Stimulated activated memory B cell treated with anti-CD40 and anti-IgM and Interleukin-4, amounts not matched to agents 10 μg/mL and 1 μg/mL and 100 μg/mL, for 72 hours (primary cell): ENCODE measurements around the gene MEIOC.
"Not testable (repeated sequence)": the region's sequence is repeated elsewhere in the genome, so short reads cannot be mapped to it uniquely, and the experiment has no call there.

ENCODE experiments used
- ATAC-seq: fragments of 150-1000 bp; cut with Tn5 transposase; 2 replicates; pipeline ENCODE4 v1.10.0; 2021
- H3K27ac Mint-ChIP-seq: one replicate; pipeline ENCODE4 v1.8.0; 2022; ENCODE audit warnings: mild to moderate bottlenecking, mixed read lengths
- H3K27me3 Mint-ChIP-seq: one replicate; pipeline ENCODE4 v1.8.0; 2022; ENCODE audit warnings: mixed read lengths
- H3K36me3 Mint-ChIP-seq: one replicate; pipeline ENCODE4 v1.8.0; 2022; ENCODE audit warnings: mixed read lengths
- H3K4me1 Mint-ChIP-seq: one replicate; pipeline ENCODE4 v1.8.0; 2022; ENCODE audit warnings: mixed read lengths
- H3K4me3 Mint-ChIP-seq: one replicate; pipeline ENCODE4 v1.8.0; 2022; ENCODE audit warnings: mild to moderate bottlenecking, moderate library complexity, mixed read lengths
- H3K9me3 Mint-ChIP-seq: one replicate; pipeline ENCODE4 v1.8.0; 2022; ENCODE audit warnings: mixed read lengths

Gene MEIOC

DNA sequence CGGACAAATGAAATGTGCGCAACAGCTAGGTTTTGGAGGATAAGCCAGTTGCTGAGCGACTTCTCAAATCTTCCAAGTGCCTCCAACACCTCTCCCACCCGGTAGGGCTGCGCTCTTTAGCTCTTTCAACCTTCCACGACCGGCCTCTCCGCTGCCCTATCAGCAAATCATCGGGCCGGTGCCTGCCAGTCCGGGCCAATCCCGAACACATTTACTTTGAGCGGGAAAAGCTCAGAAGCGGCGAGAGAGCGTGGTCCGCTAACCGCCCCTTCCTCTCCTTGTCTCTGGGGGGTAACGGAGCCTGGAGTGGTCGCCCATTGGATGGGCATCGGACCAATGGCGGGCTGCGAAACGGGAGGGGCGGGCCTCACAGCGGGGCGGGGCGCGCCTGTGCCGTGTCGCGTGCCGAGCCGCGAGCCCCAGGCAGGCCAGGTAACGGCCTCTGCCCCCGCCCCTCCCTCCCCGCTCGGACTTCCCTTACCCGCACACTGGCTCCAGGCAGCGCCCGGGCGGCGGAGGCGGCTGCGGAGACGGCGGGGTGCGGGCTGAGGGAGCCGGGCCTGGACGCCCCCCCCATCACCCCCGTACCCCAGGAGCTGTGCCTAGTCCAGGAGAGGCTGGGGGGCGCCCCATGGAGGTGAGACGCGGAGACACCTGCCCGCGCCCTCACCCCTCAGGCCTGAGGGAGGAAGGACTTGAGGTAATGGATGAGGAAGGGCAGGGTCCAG, at the start of gene MEIOC:
Gene MEIOC (plus strand): TSS at position 486 of the 728 bp plus-strand sequence. CDS start 146 bp downstream, at position 632.
- Mint-ChIP-seq H3K4me1 (no peaks in the 10 kb centered on the region), H3K27me3 (peaks cover 58% of the 10 kb centered on the region), H3K4me3 (peak within 1 kb of the TSS; percentile 66), H3K9me3 (no peaks in the 10 kb centered on the region), H3K36me3 (no peaks in the 10 kb centered on the region), H3K27ac (no peak within 1 kb of the TSS)
- ATAC-seq = peak; percentile 67

DNA sequence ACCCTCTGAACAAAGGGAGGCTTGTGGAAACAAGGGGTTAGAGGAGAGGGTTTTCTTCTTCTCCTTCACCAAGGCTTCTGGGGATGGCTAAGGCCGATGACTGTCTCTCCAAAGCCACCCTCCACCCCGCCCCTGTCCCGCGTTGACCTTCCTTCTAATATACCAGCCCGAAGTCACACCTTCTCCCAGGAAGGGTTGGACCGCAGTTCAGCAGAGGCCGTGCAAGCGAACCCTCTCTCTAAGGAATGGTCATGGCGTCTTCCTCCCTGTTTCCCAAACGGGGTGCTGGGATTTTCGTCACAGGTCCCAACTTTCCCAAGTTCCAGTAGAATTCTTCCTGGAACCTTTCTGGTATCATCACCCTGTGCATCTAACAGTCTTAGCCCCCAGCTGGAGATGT, 49.6 kb upstream of the MEIOC start:
- Mint-ChIP-seq H3K36me3 (no peaks in the 10 kb centered on the region), H3K9me3 (no peaks in the 10 kb centered on the region), H3K4me1 (no peaks in the 10 kb centered on the region), H3K4me3 (no peak overlapping the region), H3K27me3 (peaks cover 53% of the 10 kb centered on the region), H3K27ac (no peak overlapping the region)
- no peak for ATAC-seq

DNA sequence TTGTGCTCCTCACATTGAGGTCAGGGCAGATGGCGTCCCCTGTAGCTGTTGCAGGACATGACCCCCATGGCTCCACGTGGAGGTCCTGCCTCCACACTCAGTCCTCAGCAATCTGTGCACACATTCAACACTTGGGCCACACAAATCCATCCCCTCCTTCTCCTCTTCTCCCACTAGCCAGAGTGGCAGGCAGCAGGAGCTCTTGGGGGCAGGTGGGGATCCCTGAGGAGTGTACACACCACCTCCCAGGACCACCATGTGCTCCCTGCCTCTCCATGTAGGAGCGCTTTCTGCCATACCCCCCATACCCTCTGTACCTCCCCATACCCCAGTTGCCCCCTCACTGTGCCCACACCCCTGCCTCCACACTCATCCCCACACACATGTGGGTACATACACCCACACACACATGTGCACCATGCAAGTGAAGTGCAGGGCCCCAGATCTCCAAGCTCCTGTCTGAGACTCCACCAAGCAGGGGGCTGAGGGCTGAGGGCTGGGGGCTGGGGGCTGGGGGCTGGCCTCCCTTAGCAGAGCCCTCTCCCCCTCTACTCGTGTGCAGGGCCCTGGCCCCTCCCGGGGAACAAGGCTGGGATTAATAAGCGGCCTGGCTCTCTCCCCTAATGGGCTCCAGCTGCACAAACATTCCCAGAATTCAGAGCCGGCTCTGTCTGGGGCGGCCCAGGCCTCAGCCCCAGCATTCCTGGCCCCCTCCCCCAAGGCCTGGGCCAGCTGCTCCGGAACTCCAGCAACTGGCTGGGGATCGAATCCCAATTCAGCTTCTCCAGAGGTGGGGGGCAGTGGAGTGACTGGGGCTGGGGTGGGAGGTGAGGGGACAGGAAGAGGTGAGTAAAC, 48.2 kb upstream of the MEIOC start:
- no peaks in the 10 kb centered on the region for H3K4me1 Mint-ChIP-seq
- H3K27ac Mint-ChIP-seq = no peak overlapping the region
- H3K36me3 Mint-ChIP-seq = no peaks in the 10 kb centered on the region
- no peak overlapping the region for H3K4me3 Mint-ChIP-seq
- no peaks in the 10 kb centered on the region for H3K9me3 Mint-ChIP-seq
- peaks cover 55% of the 10 kb centered on the region for H3K27me3 Mint-ChIP-seq
- ATAC-seq = no peak

DNA sequence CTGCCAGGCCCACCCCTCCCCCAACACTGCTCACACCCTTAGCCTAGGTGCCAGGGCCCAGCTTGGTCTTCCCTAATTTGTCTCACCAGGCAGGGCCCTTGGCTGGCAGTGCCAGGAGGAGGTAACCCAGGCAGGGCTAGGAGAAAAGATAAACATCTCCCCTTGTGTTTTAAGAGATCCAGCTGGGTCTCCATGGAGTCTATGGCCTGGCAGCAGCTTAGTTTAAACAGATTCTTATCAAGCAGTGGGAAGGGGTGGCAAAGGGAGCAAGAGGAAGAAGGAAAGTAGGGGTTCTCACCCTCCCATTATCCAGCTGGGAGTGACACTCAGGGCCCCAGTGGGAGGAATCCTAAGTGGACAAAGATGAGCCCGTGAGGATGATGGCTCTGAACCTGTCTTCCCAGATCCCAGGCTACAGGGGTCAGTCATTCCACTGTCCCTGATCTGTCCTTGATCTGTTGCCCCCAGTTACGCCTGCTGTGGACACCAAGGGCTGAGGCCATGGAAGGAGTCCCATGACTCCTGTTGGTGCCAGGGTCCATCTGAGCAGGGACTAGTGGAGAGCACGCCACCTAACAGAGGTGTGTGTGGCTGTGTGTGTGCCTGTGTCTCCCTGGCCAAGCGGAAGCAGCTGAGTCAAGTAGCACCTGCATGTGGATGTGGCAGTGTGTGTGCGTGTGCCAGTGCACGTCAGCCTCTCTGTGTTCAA, 47.4 kb upstream of the MEIOC start:
- ATAC-seq = no peak
- Mint-ChIP-seq H3K4me3 (no peak overlapping the region), H3K4me1 (peaks cover under 1% of the 10 kb centered on the region), H3K27me3 (peaks cover 55% of the 10 kb centered on the region), H3K9me3 (no peaks in the 10 kb centered on the region), H3K27ac (no peak overlapping the region), H3K36me3 (no peaks in the 10 kb centered on the region)

DNA sequence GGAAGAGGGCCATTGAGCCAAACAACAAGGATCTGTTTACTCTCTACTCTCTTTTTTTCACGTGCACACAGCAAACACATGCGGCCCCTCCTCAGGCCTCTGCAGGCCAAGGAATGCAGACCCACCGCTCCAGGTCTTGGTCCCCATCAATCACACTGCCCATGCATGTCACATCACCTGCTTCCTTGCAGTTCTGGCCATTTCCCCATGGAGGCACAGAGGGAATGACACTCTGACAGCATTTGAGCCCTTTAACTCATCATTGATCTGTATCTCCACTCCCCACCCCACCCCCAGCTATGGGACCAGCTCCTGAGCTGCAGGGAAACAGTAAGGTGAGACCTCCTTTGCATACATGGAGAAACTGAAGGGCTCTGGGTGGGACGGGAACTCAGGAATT, 45.9 kb upstream of the MEIOC start:
- H3K27ac Mint-ChIP-seq = no peak overlapping the region
- peaks cover 12% of the 10 kb centered on the region for H3K4me1 Mint-ChIP-seq
- no peaks in the 10 kb centered on the region for H3K36me3 Mint-ChIP-seq
- no peak for ATAC-seq
- peaks cover 62% of the 10 kb centered on the region for H3K27me3 Mint-ChIP-seq
- no peaks in the 10 kb centered on the region for H3K9me3 Mint-ChIP-seq
- no peak overlapping the region for H3K4me3 Mint-ChIP-seq

DNA sequence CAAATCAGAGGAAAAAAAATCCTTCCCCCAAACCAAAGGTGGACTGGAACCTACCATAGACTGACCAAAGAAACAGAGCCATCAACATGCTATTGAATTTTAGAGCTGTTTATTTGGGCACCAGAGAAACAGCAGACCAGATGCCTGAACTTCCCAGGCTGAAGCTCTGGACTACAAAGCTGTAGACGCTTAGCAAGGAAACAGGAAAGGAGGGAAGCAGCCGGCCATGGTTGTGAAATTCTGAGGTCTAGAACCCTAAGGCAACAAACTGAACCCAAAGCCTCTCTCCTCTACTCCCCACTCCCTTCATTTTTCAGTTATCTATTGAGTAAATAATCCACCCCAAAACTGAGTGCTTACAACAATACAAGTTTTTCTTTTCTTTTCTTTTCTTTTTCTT, 45.4 kb upstream of the MEIOC start:
- Mint-ChIP-seq H3K27ac (no peak overlapping the region), H3K36me3 (no peaks in the 10 kb centered on the region), H3K9me3 (no peaks in the 10 kb centered on the region), H3K27me3 (peaks cover 59% of the 10 kb centered on the region), H3K4me1 (peaks cover 12% of the 10 kb centered on the region), H3K4me3 (no peak overlapping the region)
- no peak for ATAC-seq

DNA sequence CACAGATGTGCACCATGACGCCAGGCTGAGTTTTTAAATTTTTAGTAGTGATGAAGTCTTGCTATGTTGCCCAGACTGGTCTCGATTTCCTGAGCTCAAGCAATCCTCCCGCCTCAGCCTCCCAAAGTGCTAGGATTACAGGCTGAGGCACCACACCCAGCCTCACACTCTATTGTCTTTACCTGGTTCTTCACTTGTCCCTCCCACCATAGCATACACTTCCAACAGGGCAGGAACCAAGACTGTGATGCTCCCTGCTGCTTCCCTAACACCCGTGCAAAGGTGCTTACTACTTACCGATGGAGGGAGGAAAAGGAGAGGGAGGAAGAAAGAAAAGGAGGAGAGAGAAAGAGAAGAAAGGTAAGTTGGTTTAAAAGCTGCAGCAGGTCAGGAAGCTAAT, 41.4 kb upstream of the MEIOC start:
- Mint-ChIP-seq H3K4me1 (peaks cover 12% of the 10 kb centered on the region), H3K27me3 (peaks cover 59% of the 10 kb centered on the region), H3K36me3 (no peaks in the 10 kb centered on the region), H3K27ac (no peak overlapping the region), H3K9me3 (no peaks in the 10 kb centered on the region), H3K4me3 (no peak overlapping the region)
- ATAC-seq = no peak

DNA sequence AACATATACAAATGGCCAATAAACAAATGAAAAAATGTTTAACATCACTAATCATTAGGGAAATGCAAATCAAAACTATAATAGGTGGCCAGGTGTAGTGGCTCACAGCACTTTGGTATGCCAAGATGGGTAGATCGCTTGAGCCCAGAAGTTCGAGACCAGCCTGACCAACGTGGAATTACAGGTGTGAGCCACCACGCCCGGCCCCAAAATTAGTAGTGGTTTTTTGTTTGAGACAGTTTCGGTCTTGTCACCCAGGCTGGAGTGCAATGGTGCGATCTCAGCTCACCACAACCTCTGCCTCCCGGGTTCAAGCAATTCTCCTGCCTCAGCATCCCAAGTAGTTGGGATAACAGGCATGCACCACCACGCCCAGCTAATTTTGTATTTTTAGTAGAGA, 37.6 kb upstream of the MEIOC start:
- not testable (repeated sequence) for H3K9me3 Mint-ChIP-seq, H3K4me3 Mint-ChIP-seq, H3K36me3 Mint-ChIP-seq, ATAC-seq, H3K27ac Mint-ChIP-seq
- Mint-ChIP-seq H3K27me3 (peaks cover 45% of the 10 kb centered on the region), H3K4me1 (peaks cover 12% of the 10 kb centered on the region)

DNA sequence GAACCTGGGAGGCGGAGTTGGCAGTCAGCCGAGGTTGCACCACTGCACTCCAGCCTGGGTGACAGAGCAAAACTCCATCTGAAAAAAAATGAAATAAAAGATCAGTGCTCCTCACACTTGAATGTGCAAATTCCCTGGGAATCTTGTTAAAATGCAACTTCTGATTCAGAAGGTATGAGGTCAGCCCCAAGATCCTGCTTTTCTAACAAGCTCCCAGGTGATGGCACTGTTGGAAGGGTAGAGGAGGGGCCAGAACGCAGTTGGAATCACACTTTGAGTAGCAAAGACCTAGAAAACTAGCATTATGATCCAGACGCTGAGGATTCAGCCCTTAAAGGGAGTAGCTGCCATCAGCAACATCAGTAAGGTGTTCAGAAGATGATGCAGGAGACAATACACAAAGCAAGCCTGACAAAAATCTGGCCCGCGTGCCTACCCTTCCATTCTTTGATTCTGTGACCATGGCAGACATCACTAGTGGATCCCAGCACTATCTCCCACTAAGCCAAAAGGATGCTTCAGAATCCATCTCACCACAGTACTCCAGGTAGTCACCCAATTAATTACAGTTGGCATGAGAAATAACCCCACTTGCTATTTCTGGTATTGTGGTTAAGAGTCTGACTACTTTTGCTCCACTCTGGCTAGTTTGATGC, 33.1 kb upstream of the MEIOC start:
- peaks cover 5% of the 10 kb centered on the region for H3K4me1 Mint-ChIP-seq
- H3K4me3 Mint-ChIP-seq = no peak overlapping the region
- no peak for ATAC-seq
- no peaks in the 10 kb centered on the region for H3K9me3 Mint-ChIP-seq
- peaks cover 13% of the 10 kb centered on the region for H3K27me3 Mint-ChIP-seq
- H3K36me3 Mint-ChIP-seq = no peaks in the 10 kb centered on the region
- H3K27ac Mint-ChIP-seq = no peak overlapping the region

DNA sequence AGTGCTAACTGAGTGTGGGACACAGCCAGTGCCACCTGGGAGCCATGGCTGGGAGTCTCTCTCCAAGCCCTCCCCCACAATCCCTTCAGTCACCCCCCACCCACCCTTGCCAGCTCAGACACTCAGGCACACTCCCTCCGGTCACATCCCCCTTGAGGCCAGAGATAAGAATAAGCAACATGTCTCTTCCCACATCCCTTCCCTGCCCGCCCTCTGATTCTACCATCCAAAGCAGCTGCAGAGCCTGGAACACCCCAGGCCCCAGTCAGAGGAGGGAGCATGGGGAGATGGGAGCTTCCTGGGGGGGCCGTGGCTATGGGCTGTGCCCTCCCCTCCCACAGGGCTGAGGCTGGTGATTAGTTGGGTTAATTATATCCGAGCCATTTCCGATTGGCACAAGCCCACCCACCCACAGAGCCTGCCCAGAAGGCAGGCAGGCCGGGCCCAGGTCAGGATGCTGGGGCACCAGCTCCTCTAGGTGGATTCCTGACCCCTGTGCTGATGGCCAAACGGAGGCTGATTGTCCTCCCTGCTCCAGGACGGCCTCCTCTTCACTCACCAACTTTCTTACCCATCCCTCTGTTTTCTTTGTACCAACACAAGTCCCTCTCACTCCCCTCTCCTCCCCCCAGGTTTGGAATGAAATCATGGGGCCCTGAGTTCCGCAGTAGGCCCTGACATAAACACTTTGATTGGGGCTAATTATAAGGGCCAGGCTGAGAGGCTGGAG, 28.6 kb upstream of the MEIOC start:
- no peaks in the 10 kb centered on the region for H3K9me3 Mint-ChIP-seq
- ATAC-seq = no peak
- H3K27ac Mint-ChIP-seq = peak overlapping the region; percentile 91
- H3K36me3 Mint-ChIP-seq = no peaks in the 10 kb centered on the region
- no peaks in the 10 kb centered on the region for H3K27me3 Mint-ChIP-seq
- no peak overlapping the region for H3K4me3 Mint-ChIP-seq
- peaks cover 13% of the 10 kb centered on the region for H3K4me1 Mint-ChIP-seq

DNA sequence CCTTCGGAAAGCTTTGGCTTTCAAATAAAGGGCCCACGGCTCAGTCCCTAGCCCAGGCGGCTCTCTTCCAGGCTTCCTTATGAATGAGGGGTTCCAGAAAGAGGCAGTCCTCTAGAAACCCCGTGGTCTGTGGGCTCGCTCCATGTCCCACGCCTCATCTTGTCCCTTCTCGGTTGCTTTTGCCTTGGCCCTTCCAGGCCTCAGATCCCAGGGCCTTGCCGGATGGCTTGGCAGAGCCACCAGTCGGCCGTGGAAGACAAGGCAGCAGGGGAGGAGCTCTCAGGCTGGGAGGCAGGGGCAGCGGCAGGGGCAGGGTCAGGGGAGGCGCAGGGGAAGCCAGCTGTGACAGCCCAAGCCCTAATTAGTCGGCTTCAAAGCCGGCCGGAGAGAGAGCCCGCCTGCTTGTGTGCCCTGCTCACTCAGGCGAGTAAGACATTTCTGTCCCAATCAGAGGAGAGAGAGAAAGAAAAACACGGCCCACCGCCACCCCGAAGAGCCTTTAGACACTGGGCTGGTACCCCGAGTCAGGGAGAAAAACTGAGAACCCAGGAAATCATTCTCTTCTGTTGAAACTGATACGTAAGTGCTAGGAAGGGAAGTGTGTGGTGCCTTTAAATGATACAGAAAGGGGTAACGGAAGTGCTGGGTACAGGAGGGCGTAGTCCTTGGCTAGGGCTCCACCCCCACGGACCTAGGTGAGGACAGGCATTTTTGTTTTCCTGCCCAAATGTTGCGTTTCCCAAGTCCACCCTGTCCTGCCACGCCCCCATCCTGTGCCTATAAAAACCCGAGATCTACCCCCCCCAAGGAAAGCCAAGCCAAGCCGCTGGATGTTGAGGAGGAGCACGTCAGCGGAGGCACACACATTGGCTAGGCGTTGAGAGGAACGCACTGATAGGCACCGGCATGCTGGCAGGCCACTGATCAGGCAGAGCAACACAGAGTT, 27.8 kb upstream of the MEIOC start:
- Mint-ChIP-seq H3K27me3 (no peaks in the 10 kb centered on the region), H3K4me1 (peaks cover 13% of the 10 kb centered on the region), H3K9me3 (no peaks in the 10 kb centered on the region), H3K27ac (peak overlapping the region; percentile 91), H3K36me3 (no peaks in the 10 kb centered on the region), H3K4me3 (peak overlapping the region; percentile 78)
- ATAC-seq = peak; percentile 88

DNA sequence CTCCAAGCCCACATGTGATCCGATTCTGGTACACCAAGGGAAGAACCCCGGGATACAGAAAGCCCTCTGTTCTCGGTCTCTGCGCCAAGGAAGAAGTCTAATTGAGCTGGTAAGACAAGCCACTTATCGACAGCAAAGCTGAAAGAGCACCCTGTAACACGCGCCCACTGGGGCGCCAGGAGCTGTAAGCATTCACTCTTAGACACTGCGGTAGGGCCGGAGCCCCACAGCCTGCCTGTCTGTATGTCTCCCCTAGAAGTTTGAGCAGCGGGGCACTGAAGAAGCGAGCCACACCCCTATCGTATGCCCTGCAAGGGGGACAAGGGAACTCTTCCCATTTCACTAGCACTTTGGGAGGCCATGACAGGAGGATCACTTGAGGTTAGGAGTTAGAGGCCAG, 27.0 kb upstream of the MEIOC start:
- Mint-ChIP-seq H3K36me3 (no peaks in the 10 kb centered on the region), H3K27ac (peak overlapping the region; percentile 91), H3K4me1 (peaks cover 13% of the 10 kb centered on the region), H3K4me3 (no peak overlapping the region), H3K9me3 (no peaks in the 10 kb centered on the region), H3K27me3 (no peaks in the 10 kb centered on the region)
- no peak for ATAC-seq

DNA sequence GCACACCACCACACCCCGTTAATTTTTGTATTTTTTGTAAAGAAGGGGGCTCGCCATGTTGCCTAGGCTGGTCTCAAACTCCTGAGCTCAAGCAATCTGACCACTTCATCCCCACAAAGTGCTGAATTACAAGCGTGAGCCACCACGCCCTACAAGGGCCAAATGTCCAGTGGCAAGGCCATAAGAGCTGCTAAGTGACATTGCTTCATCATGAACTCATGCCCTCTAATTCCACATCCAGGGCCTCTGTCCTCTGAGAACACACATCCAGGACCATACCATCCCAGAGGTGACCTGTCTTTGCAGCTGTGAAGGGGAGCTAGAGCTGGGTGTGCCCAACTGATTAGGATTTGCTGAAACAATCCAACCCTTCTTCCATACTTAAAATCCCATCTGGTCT, 25.6 kb upstream of the MEIOC start:
- Mint-ChIP-seq H3K4me3 (no peak overlapping the region), H3K27me3 (no peaks in the 10 kb centered on the region), H3K9me3 (no peaks in the 10 kb centered on the region), H3K27ac (no peak overlapping the region), H3K36me3 (no peaks in the 10 kb centered on the region), H3K4me1 (peaks cover 13% of the 10 kb centered on the region)
- no peak for ATAC-seq

DNA sequence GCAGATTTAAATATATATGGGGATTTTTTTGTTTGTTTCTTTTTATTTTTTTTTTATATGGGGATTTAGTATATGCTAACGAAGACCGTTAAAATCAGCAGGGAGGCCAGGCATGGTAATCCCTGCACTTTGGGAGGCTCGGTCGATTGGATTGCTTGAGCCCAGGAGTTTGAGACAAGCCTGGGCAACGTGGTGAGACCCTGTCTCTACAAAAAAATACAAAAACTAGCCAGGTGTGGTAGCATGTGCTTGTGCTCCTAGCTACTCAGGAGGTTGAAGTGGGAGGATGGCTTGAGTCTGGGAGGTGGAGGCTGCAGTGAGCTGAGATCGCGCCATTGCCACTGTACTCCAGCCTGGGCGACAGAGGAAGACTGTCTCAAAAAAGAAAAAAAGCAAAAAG, 22.3 kb upstream of the MEIOC start:
- no peak for ATAC-seq
- Mint-ChIP-seq H3K27ac (no peak overlapping the region), H3K36me3 (no peaks in the 10 kb centered on the region), H3K4me3 (no peak overlapping the region), H3K27me3 (peaks cover 7% of the 10 kb centered on the region), H3K4me1 (peaks cover under 1% of the 10 kb centered on the region), H3K9me3 (no peaks in the 10 kb centered on the region)
